Tibial nerve (tissue), 3 donors: ENCODE data around the gene BMERB1.

Experiments used
- POLR2A ChIP-seq, 2 donors: fragments of 450-650 bp; IDR thresholded peaks; one replicate each; pipeline ENCODE4 v1.6.1; 2017; ENCODE audit warnings: antibody characterized with exemption in 2 of 2, mild to moderate bottlenecking in 2 of 2, moderate library complexity in 2 of 2
- TF ChIP-seq, protein P1 (sequence below), 5 experiments: fragments of 200-600 bp in 3 of 5; fragments of 450-650 bp in 2 of 5; sonication (generic) in 3 of 5; IDR thresholded peaks; one replicate each; pipeline ENCODE4 v1.5.1; 2016 to 2019; ENCODE audit warnings: antibody characterized with exemption in 5 of 5, mild to moderate bottlenecking in 3 of 5, moderate library complexity in 2 of 5

DNA sequence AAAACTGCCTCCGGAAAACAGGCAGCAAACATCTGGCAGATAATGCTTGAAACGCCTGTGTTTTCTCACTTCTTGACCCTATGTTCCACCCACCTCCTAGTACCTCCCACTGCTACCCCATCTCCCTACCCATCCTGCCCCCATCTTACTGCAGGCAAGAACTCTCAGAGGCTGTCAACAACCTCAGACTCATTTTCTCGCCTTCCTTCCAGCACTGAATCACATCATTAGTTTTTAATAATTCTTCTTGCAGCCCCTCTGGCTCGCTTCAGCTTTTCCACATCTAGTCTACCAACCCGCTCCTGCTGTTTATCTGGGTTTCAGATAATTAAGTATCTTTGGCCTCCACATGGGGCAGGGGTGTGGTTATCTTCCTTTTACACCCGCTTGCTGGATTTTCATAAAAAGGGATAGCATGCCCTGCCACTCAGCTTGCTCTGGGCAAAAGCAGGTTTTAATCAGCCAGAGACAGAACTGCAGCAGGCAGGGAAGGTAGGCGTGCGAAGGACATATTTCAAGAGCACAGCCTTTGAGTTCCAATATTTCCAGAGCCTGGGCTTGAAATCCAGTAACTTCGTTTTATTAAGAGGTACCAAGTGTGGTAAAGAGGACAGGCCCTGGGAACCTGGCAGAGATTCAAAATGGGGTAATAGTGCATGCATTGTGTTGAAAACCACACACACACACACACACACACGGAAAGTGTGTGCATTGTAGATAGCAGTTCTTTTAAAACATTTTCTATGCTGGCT, 87.5 kb downstream of the BMERB1 start:
- TF ChIP-seq, protein P1, sequence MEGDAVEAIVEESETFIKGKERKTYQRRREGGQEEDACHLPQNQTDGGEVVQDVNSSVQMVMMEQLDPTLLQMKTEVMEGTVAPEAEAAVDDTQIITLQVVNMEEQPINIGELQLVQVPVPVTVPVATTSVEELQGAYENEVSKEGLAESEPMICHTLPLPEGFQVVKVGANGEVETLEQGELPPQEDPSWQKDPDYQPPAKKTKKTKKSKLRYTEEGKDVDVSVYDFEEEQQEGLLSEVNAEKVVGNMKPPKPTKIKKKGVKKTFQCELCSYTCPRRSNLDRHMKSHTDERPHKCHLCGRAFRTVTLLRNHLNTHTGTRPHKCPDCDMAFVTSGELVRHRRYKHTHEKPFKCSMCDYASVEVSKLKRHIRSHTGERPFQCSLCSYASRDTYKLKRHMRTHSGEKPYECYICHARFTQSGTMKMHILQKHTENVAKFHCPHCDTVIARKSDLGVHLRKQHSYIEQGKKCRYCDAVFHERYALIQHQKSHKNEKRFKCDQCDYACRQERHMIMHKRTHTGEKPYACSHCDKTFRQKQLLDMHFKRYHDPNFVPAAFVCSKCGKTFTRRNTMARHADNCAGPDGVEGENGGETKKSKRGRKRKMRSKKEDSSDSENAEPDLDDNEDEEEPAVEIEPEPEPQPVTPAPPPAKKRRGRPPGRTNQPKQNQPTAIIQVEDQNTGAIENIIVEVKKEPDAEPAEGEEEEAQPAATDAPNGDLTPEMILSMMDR (IDR thresholded peaks at IDR 0.05), result no peak
- no peak for TF ChIP-seq POLR2A (IDR thresholded peaks at IDR 0.05)
